K562 (cell line): Measurements from ENCODE around the gene CASP6. TPM values are rescaled to one million over a fixed set of nuclear protein-coding genes. Genes with fewer than 3 reads are reported as not detected.

Experiments used
- ARID1B ChIP-seq: fragments of 450-650 bp; IDR thresholded peaks from 2 replicates; pipeline ENCODE4 v1.6.1; 2016; ENCODE audit warnings: antibody characterized with exemption, mild to moderate bottlenecking, inconsistent platforms
- ATF7 ChIP-seq: fragments of 450-650 bp; IDR thresholded peaks from 2 replicates; pipeline ENCODE4 v1.7.1; 2014; ENCODE audit warnings: mild to moderate bottlenecking, moderate library complexity
- CBFA2T3 ChIP-seq: fragments of 450-650 bp; IDR thresholded peaks from 2 replicates; pipeline ENCODE4 v1.6.1; 2017
- DMBX1 ChIP-seq: fragments of 250-450 bp; sonication (Bioruptor Pico); IDR thresholded peaks from 2 replicates; pipeline ENCODE4 v1.8.0; 2022; ENCODE audit warnings: inconsistent platforms, mild to moderate bottlenecking, moderate library complexity, borderline replicate concordance
- E2F6 ChIP-seq, 2 experiments: IDR thresholded peaks; 2 replicates each; pipeline ENCODE4 v1.6.1; 2011; ENCODE audit warnings: borderline replicate concordance in 1 of 2, control low read depth in 1 of 2, low read depth in 1 of 2, low read length in 1 of 2, mild to moderate bottlenecking in 1 of 2, mixed read lengths in 1 of 2, moderate library complexity in 1 of 2; ENCODE audit not compliant: insufficient read depth in 1 of 2, insufficient read length in 1 of 2, poor library complexity in 1 of 2, severe bottlenecking in 1 of 2; ENCODE audit errors: extremely low read depth in 1 of 2
- EP300 ChIP-seq: IDR thresholded peaks from 2 replicates; pipeline ENCODE4 v1.6.1; 2012; ENCODE audit warnings: low read length, improper control_type of control experiment
- EP400 ChIP-seq: fragments of 450-650 bp; IDR thresholded peaks from 2 replicates; pipeline ENCODE4 v1.6.1; 2017; ENCODE audit warnings: antibody characterized with exemption, mild to moderate bottlenecking, moderate library complexity
- JUND ChIP-seq, 2 experiments: IDR thresholded peaks; 2 replicates in 1 of 2; 3 replicates in 1 of 2; pipeline ENCODE4 v1.6.1; 2011; ENCODE audit warnings: borderline replicate concordance in 2 of 2, low read depth in 2 of 2, low read length in 2 of 2, improper control_type of control experiment in 1 of 2, missing biosample characterization in 1 of 2, missing genetic modification characterization in 1 of 2, missing genetic modification reagents in 1 of 2
- MECOM ChIP-seq: fragments of 250-450 bp; sonication (Bioruptor Pico); IDR thresholded peaks from 2 replicates; pipeline ENCODE4 v1.8.0; 2022; ENCODE audit warnings: inconsistent platforms
- MYNN ChIP-seq, 2 experiments: sonication (generic); formaldehyde crosslinking in 1 of 2; IDR thresholded peaks; 2 replicates each; pipeline versions ENCODE4 v1.5.0 to v1.6.1; 2016 to 2020; ENCODE audit warnings: antibody characterized with exemption in 1 of 2, missing genetic modification reagents in 1 of 2
- NELFE ChIP-seq: IDR thresholded peaks from 2 replicates; pipeline ENCODE4 v1.6.1; 2011; ENCODE audit warnings: mild to moderate bottlenecking; ENCODE audit not compliant: insufficient read depth, insufficient read length
- PBX2 ChIP-seq, 2 experiments: IDR thresholded peaks in 1 of 2; conservative IDR thresholded peaks in 1 of 2; 2 replicates each; pipeline ENCODE4 v1.6.1; 2016; ENCODE audit warnings: low read depth in 2 of 2, mild to moderate bottlenecking in 1 of 2, missing compliant biosample characterization in 1 of 2, missing genetic modification characterization in 1 of 2, moderate library complexity in 1 of 2
- POLR3G ChIP-seq: IDR thresholded peaks from 2 replicates; pipeline ENCODE4 v1.6.1; 2011; ENCODE audit not compliant: insufficient read length, insufficient replicate concordance; ENCODE audit errors: extremely low read depth
- RBBP5 ChIP-seq: fragments of 200-600 bp; sonication (generic); IDR thresholded peaks from 2 replicates; pipeline ENCODE4 v1.6.1; 2012; ENCODE audit warnings: borderline replicate concordance, mild to moderate bottlenecking, low read length, control low read depth, inconsistent platforms; ENCODE audit not compliant: insufficient read depth, poor library complexity, severe bottlenecking
- TAL1 ChIP-seq: fragments of 450-650 bp; IDR thresholded peaks from 2 replicates; pipeline ENCODE4 v1.6.1; 2016; ENCODE audit warnings: mild to moderate bottlenecking
- TEAD4 ChIP-seq, 2 experiments: sonication (generic) in 1 of 2; formaldehyde crosslinking in 1 of 2; IDR thresholded peaks; 2 replicates each; pipeline versions ENCODE4 v1.6.1 to v1.8.0; 2012 to 2022; ENCODE audit warnings: borderline replicate concordance in 1 of 2, inconsistent platforms in 1 of 2, low read length in 1 of 2, mild to moderate bottlenecking in 1 of 2, missing genetic modification reagents in 1 of 2
- TRIM24 ChIP-seq, 2 experiments: fragments of 450-650 bp; IDR thresholded peaks; 2 replicates each; pipeline ENCODE4 v1.6.1; 2016
- USF2 ChIP-seq: sonication (generic); formaldehyde crosslinking; IDR thresholded peaks from 2 replicates; pipeline ENCODE4 v1.5.0; 2020; ENCODE audit warnings: missing genetic modification reagents
- polyA plus RNA-seq, 8 experiments: library from polyadenylated mRNA; depleted of rRNA in 4 of 8; stranded (reverse) in 5 of 8; unstranded in 3 of 8; fragments of >200 nt; fragmentation: Nextera tagmentation in 2 of 8; fragmentation: Illumina TruSeq in 1 of 8; extraction: Ambion mirVana in 2 of 8; extraction: Trizol in 1 of 8; gene quantifications; 2 replicates each; pipeline versions ENCODE4 v1.2.1 to v1.2.3, GENCODE V29; 2011 to 2014; ENCODE audit warnings: inconsistent platforms in 1 of 8, missing spikeins in 1 of 8
- total RNA-seq, 7 experiments: library from RNA; depleted of rRNA in 6 of 7; stranded (reverse); fragments of >200 nt in 6 of 7; fragmentation: Illumina TruSeq in 2 of 7; extraction: Trizol in 2 of 7; gene quantifications; 2 replicates each; pipeline versions ENCODE4 v1.2.1 to v1.2.3, GENCODE V29; 2011 to 2021; ENCODE audit warnings: low replicate concordance in 1 of 7
- TF ChIP-seq, protein P1 (sequence below): fragments of 450-650 bp; IDR thresholded peaks from 2 replicates; pipeline ENCODE4 v1.6.1; 2014; ENCODE audit warnings: low read depth, mild to moderate bottlenecking, moderate library complexity, borderline replicate concordance

The CASP6 gene
- total and polyA plus RNA-seq, 9 of the 15 experiments (the other 6 are each of a cell fraction or from before 2014, with no cell fraction given): 20.8 to 72.7 (median 39.1) TPM

DNA sequence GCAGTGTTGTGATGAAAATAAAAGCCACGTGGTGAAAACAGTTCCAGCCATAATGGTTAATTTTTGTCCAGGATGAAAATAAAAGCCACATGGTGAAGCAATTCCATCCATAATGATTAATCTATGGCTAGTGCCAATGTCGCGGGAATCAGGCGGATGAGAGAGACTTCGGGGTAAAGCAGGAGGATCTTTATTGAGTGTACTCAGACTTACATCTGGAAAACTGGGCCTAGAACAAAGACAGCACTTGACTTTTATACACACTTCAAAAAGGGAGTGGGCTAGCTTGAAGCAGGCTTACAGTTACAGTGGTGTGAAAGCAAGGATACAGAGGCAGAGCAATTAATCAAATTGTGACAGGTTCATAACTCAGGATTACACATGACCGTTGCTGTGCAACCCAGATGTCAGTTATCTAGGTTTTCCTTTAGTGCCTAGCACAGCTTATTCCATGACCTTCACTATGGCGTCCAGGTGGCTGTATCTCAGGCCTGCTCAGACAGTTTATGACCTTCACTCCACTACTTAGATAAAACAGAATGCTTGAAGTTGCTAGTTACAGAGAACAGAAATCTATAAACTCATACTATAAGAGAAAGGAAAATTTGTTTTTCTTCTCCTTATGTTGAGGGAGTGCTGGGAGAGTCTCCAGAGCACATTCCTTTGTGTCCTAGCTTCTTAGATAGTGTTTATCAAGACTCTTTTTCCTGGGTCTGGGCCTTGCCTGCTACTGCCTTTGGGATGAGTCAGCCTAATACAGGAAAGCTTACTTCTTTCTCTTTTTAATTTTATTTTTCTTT is 32.5 kb upstream of the CASP6 start (continued):
- TF ChIP-seq PBX2 (CRISPR knock-in tag; IDR thresholded peaks at IDR 0.05; ENCODE audit: low read depth) (peak; percentile 94), PBX2 (tag; conservative IDR thresholded peaks at IDR 0.05; ENCODE audit: low read depth) (peak; percentile 99), EP300 (peak; percentile 86), TEAD4 (IDR thresholded peaks at IDR 0.05; ENCODE audit: low read length) (peak; percentile 69; the same call in 1 of the 2 replicates), TEAD4 (CRISPR knock-in tag; IDR thresholded peaks at IDR 0.05; ENCODE audit: borderline replicate concordance) (no peak), USF2 (CRISPR knock-in tag) (no peak), CBFA2T3 (peak; percentile 88), TRIM24 (IDR thresholded peaks at IDR 0.05) (peak in 1 of 2 experiments; percentile 74; a peak in 2 of 4 replicates), MECOM (CRISPR knock-in tag) (0 out of 2 replicates have a peak, but pooled peaks have one; percentile 58), JUND (IDR thresholded peaks at IDR 0.05; ENCODE audit: borderline replicate concordance, low read depth, low read length) (peak; percentile 62; the same call in 1 of the 2 replicates), JUND (tag; IDR thresholded peaks at IDR 0.05; ENCODE audit: borderline replicate concordance, low read depth, low read length) (no peak; the same call in 2 of the 3 replicates), ATF7 (peak; percentile 43; the same call in 1 of the 2 replicates), RBBP5 (no peak), POLR3G (no peak), TAL1 (peak; percentile 58), NELFE (no peak), MYNN (IDR thresholded peaks at IDR 0.05) (no peak), MYNN (CRISPR knock-in tag; IDR thresholded peaks at IDR 0.05) (no peak), E2F6 (IDR thresholded peaks at IDR 0.05; ENCODE audit: borderline replicate concordance in 1 of 2, extremely low read depth in 1 of 2, insufficient read depth in 1 of 2, insufficient read length in 1 of 2, low read depth in 1 of 2, low read length in 1 of 2, poor library complexity in 1 of 2, severe bottlenecking in 1 of 2) (peak in 1 of 2 experiments; percentile 20), EP400 (peak; percentile 44; the same call in 1 of the 2 replicates), DMBX1 (CRISPR knock-in tag) (peak; percentile 55; the same call in 1 of the 2 replicates), ARID1B (peak; percentile 84)
- TF ChIP-seq, protein P1, sequence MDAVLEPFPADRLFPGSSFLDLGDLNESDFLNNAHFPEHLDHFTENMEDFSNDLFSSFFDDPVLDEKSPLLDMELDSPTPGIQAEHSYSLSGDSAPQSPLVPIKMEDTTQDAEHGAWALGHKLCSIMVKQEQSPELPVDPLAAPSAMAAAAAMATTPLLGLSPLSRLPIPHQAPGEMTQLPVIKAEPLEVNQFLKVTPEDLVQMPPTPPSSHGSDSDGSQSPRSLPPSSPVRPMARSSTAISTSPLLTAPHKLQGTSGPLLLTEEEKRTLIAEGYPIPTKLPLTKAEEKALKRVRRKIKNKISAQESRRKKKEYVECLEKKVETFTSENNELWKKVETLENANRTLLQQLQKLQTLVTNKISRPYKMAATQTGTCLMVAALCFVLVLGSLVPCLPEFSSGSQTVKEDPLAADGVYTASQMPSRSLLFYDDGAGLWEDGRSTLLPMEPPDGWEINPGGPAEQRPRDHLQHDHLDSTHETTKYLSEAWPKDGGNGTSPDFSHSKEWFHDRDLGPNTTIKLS: no peak
